ENCODE data around the gene FBXL22. TPM values are rescaled to one million over a fixed set of nuclear protein-coding genes. Genes with fewer than 3 reads are reported as not detected.
A peak's percentile ranks its signal among the peaks of the same experiment; 100 is the strongest.

Gene FBXL22
- total and polyA plus RNA-seq, 2 of the 4 experiments (the other 2 are of a cell fraction) = 0.36 to 1.3 TPM

- H2AFZ ChIP-seq (replicated peaks; ENCODE audit: low read length, poor library complexity) = no peak overlapping the region
- peaks cover 17% of the 10 kb centered on the region for H3K4me1 ChIP-seq (ENCODE audit: control insufficient read depth, insufficient read depth, low read length)
- no peak overlapping the region for H3K4me2 ChIP-seq (ENCODE audit: low read depth, low read length)
- in situ Hi-C loops (cut with MboI; ENCODE audit: low sequenced_read_pairs) = no loop called here
- no peak overlapping the region for H3K23ac ChIP-seq (ENCODE audit: low read depth, low read length)
- no TSS peak for BruUV-seq (replicated peaks)
- intact Hi-C loops (cut with micrococcal nuclease) = no loop called here
- H3K79me1 ChIP-seq (ENCODE audit: low read depth in 1 of 2, low read length in 2 of 2) = peaks cover 0 to 5% of the 10 kb centered on the region in 2 experiments; a peak in 1 of 4 replicates
- H2BK120ac ChIP-seq (ENCODE audit: low read depth, low read length) = no peak overlapping the region
- no peak overlapping the region for H3K18ac ChIP-seq (ENCODE audit: low read depth, low read length)
- H2AK5ac ChIP-seq (ENCODE audit: low read depth, low read length) = peak overlapping the region; percentile 21; the same call in 1 of the 2 replicates
- H3K56ac ChIP-seq (ENCODE audit: extremely low read depth, insufficient read depth, low read length) = no peak overlapping the region
- dilution Hi-C loops (cut with HindIII; ENCODE audit: low sequenced_read_pairs, unreplicated experiment) = no loop called here
- no peaks in the 10 kb centered on the region for H4K20me1 ChIP-seq (ENCODE audit: insufficient read depth, low read length)
- no peak overlapping the region for H3K9ac ChIP-seq (ENCODE audit: low read depth, low read length)
- H3K4me3 ChIP-seq (ENCODE audit: insufficient read depth, low read depth, low read length) = no peak overlapping the region
- H3K27ac ChIP-seq (ENCODE audit: insufficient read depth, low read length) = no peak overlapping the region
- ChIA-PET POLR2A (ENCODE audit: unreplicated experiment) (no interaction called here), CTCF (no interaction called here)
- 58% methylated on average over 3 of the region's 3 CpGs; no CpG with 5 or more reads in 1 of the 2 experiments for WGBS, 2 experiments (ENCODE audit: extremely low coverage in 2 of 2, insufficient read length in 1 of 2)
- ATAC-seq (ENCODE audit: low read depth) (no peak), DNase-seq (no peak)
- H3K14ac ChIP-seq (replicated peaks; ENCODE audit: low read depth, low read length) = 0 out of 2 replicates have a peak overlapping the region, but pooled peaks have one; percentile 0
- no peaks in the 10 kb centered on the region for H3K9me3 ChIP-seq (ENCODE audit: control insufficient read depth, insufficient read depth, low read length)
- no peak overlapping the region for H2BK20ac ChIP-seq (ENCODE audit: low read depth, low read length)
- no peak overlapping the region for H4K5ac ChIP-seq (ENCODE audit: low read depth, low read length)
- peaks cover 15% of the 10 kb centered on the region for H3K36me3 ChIP-seq (ENCODE audit: control insufficient read depth, insufficient read depth, low read length)
- H3K27me3 ChIP-seq (ENCODE audit: control insufficient read depth, insufficient read depth, low read length) = no peaks in the 10 kb centered on the region
- H3K9me1 ChIP-seq (ENCODE audit: insufficient read depth, low read length) = peaks cover 22% of the 10 kb centered on the region
- no peak overlapping the region for H2BK15ac ChIP-seq (ENCODE audit: low read depth, low read length)
- no peak overlapping the region for H4K91ac ChIP-seq (ENCODE audit: insufficient read depth, low read depth, low read length)
- H4K8ac ChIP-seq (ENCODE audit: low read depth in 2 of 2, low read length in 2 of 2) = no peak overlapping the region
- no peak overlapping the region for H3K4ac ChIP-seq (ENCODE audit: low read depth, low read length)
- H2AK9ac ChIP-seq (replicated peaks; ENCODE audit: low read depth, low read length, poor library complexity) = peak overlapping the region; percentile 47
- TF ChIP-seq ELK1 (IDR thresholded peaks at IDR 0.05; ENCODE audit: borderline replicate concordance, low read depth, low read length) (no peak), NFE2L2 (IDR thresholded peaks at IDR 0.05; ENCODE audit: low read depth, low read length) (no peak), MXI1 (IDR thresholded peaks at IDR 0.05; ENCODE audit: borderline replicate concordance, low read depth, low read length) (no peak), RFX5 (IDR thresholded peaks at IDR 0.05; ENCODE audit: low read depth, low read length) (no peak), SMC3 (IDR thresholded peaks at IDR 0.05; ENCODE audit: low read depth, low read length) (no peak), CHD1 (IDR thresholded peaks at IDR 0.05; ENCODE audit: low read depth, low read length) (no peak), CTCF (conservative IDR thresholded peaks at IDR 0.05; ENCODE audit: low read depth, low read length) (no peak)
- H2BK5ac ChIP-seq (ENCODE audit: low read depth, low read length, poor library complexity, severe bottlenecking) = no peak overlapping the region
These were observed 2.1 kb upstream of the FBXL22 start for GRCh38 chr15:63595065-63595464.

All from IMR-90 (cell line).